Neutrophil (primary cell): Measurements from ENCODE around the gene CDKN2B-AS1.

Experiments used
- H3K27ac ChIP-seq: fragments of 200-600 bp; sonication (generic); 2 replicates; pipeline ENCODE4 v1.5.1; 2016; ENCODE audit warnings: mild to moderate bottlenecking, moderate library complexity
- H3K27me3 ChIP-seq: fragments of 200-600 bp; sonication (generic); 2 replicates; pipeline ENCODE4 v1.6.0; 2016; ENCODE audit warnings: mild to moderate bottlenecking
- H3K36me3 ChIP-seq: fragments of 200-600 bp; sonication (generic); 2 replicates; pipeline ENCODE4 v1.5.1; 2017
- H3K4me1 ChIP-seq, 2 experiments: fragments of 200-600 bp in 1 of 2; sonication (generic) in 1 of 2; 1 replicate in 1 of 2; 2 replicates in 1 of 2; pipeline versions ENCODE4 v1.5.1 to v1.6.1; 2013 to 2016; ENCODE audit warnings: low read depth in 1 of 2, low read length in 1 of 2, mild to moderate bottlenecking in 1 of 2, moderate library complexity in 1 of 2; ENCODE audit not compliant: control insufficient read depth in 1 of 2, insufficient read depth in 1 of 2
- H3K4me3 ChIP-seq, 2 experiments: fragments of 200-600 bp in 1 of 2; sonication (generic) in 1 of 2; 1 replicate in 1 of 2; 2 replicates in 1 of 2; pipeline ENCODE4 v1.5.1; 2013 to 2016; ENCODE audit warnings: low read depth in 1 of 2, low read length in 1 of 2, mild to moderate bottlenecking in 1 of 2, moderate library complexity in 1 of 2
- H3K9me3 ChIP-seq: fragments of 200-600 bp; sonication (generic); 2 replicates; pipeline ENCODE4 v1.5.1; 2016
- CTCF ChIP-seq: fragments of 200-600 bp; sonication (generic); IDR thresholded peaks from 2 replicates; pipeline ENCODE4 v1.5.1; 2016; ENCODE audit warnings: antibody characterized with exemption

Gene CDKN2B-AS1

GRCh38 chr9:22111176-22111953 is 116.8 kb downstream of the CDKN2B-AS1 start:
- Histone ChIP-seq H3K27ac (no peak overlapping the region), H3K4me3 (no peak overlapping the region), H3K9me3 (no peaks in the 10 kb centered on the region), H3K27me3 (peaks cover 71% of the 10 kb centered on the region), H3K36me3 (no peaks in the 10 kb centered on the region), H3K4me1 (no peaks in the 10 kb centered on the region)
- TF ChIP-seq CTCF, result no peak

GRCh38 chr9:22111954-22112247 is 117.3 kb downstream of the CDKN2B-AS1 start:
- Histone ChIP-seq H3K27me3 (peaks cover 76% of the 10 kb centered on the region), H3K9me3 (no peaks in the 10 kb centered on the region), H3K36me3 (no peaks in the 10 kb centered on the region), H3K4me3 (no peak overlapping the region), H3K27ac (no peak overlapping the region), H3K4me1 (no peaks in the 10 kb centered on the region)
- TF ChIP-seq CTCF, result no peak

GRCh38 chr9:22112870-22113821 is 118.6 kb downstream of the CDKN2B-AS1 start:
- no peak for TF ChIP-seq CTCF
- no peaks in the 10 kb centered on the region for H3K36me3 ChIP-seq
- no peak overlapping the region for H3K27ac ChIP-seq
- H3K4me3 ChIP-seq, result no peak overlapping the region
- H3K4me1 ChIP-seq, result no peaks in the 10 kb centered on the region
- no peaks in the 10 kb centered on the region for H3K9me3 ChIP-seq
- H3K27me3 ChIP-seq, result peaks cover 70% of the 10 kb centered on the region

- H3K27me3 ChIP-seq, result peaks cover 53% of the 10 kb centered on the region
- no peak overlapping the region for H3K27ac ChIP-seq
- no peak for TF ChIP-seq CTCF
- no peaks in the 10 kb centered on the region for H3K36me3 ChIP-seq
- H3K9me3 ChIP-seq, result no peaks in the 10 kb centered on the region
- no peaks in the 10 kb centered on the region for H3K4me1 ChIP-seq
- H3K4me3 ChIP-seq, result no peak overlapping the region
Observed at GRCh38 chr9:22114956-22115355, 120.4 kb downstream of the CDKN2B-AS1 start.

GRCh38 chr9:22116758-22117157 is 122.2 kb downstream of the CDKN2B-AS1 start:
- TF ChIP-seq CTCF, result no peak

More at GRCh38 chr9:22116758-22117157, 122.2 kb downstream of the CDKN2B-AS1 start:
- Histone ChIP-seq H3K27ac (no peak overlapping the region), H3K27me3 (peaks cover 48% of the 10 kb centered on the region), H3K9me3 (no peaks in the 10 kb centered on the region), H3K4me1 (no peaks in the 10 kb centered on the region), H3K36me3 (no peaks in the 10 kb centered on the region), H3K4me3 (no peak overlapping the region)
